GM13977 (cell line): Measurements from ENCODE around the gene CRYL1.

Experiments used
- DNase-seq: peaks from one replicate; pipeline ENCODE4 v3.0.0; 2012; ENCODE audit warnings: low spot score
- CTCF ChIP-seq: IDR thresholded peaks from 2 replicates; pipeline ENCODE4 v1.5.1; 2012; ENCODE audit warnings: mild to moderate bottlenecking, control low read depth; ENCODE audit not compliant: insufficient read depth; ENCODE audit errors: extremely low read depth, missing control alignments
- in situ Hi-C: fragments of 300-500 bp; cut with MboI; formaldehyde crosslinking; loops from one replicate; pipeline ENCODE4 v1.12.0; 2022; ENCODE audit warnings: low sequenced_read_pairs, low pct_unique_long_range_greater_than_20kb, mixed read lengths, inconsistent platforms; ENCODE audit not compliant: unreplicated experiment

Gene CRYL1

GRCh38 chr13:20503088-20504083 lies 22.3 kb downstream of the CRYL1 start:
- in situ Hi-C loops, result loop anchor here (10.0 kb wide), 1 partner anchor 201 kb away; the partner anchor contains the start of gene IL17D
- no peak for DNase-seq
- TF ChIP-seq CTCF, result no peak

DNA sequence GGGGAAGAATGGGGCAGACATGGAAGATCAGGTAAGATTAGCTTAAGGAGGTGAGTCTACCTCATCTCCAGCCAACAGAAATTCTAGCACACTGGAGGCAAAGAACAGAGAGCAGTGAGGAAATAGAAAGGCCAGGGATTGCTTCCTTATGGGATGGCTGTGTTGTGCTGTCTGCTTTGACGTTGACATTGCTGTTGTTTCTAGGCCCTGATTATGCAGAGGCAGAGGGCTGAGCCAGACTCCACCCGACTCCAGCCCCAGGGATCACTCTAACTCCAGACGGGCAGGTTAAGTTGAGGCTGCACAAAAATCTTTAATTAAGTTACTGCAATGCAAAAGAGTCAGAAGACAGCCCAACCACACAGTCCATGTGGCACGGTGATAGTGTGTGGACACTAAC lies 24.1 kb downstream of the CRYL1 start:
- no peak for DNase-seq
- TF ChIP-seq CTCF, result no peak
- in situ Hi-C loops, result loop anchor here (10.0 kb wide), 1 partner anchor 203 kb away; the partner anchor contains the start of gene IL17D

DNA sequence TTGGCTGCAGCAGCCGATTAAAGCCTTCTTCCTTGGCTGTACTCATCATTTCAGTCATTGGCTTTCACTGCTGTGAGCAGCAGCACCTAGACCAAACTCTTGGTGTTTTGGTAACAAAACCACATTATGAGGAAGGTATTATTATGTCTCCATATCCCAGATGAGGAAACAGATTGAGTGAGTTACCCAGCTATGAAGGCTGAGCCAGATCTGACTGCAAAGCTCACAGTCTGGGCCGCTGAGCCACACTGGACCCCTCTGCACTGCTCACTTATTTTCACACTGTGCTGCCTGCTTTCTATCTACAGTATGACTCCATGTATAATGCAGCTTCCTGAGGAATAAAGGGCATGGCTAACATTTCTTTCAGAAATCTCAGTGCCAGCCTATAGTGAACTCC lies 24.5 kb downstream of the CRYL1 start:
- in situ Hi-C loops, result loop anchor here (10.0 kb wide), 1 partner anchor 204 kb away; the partner anchor contains the start of gene IL17D
- DNase-seq, result no peak
- TF ChIP-seq CTCF, result no peak

- no peak for TF ChIP-seq CTCF
- in situ Hi-C loops, result loop anchor here (10.0 kb wide), 3 partner anchors 205 to 415 kb away; partner anchors contain the start of gene IL17D
- DNase-seq, result no peak
Measured at GRCh38 chr13:20499986-20500385, 25.7 kb downstream of the CRYL1 start.

GRCh38 chr13:20498659-20499058 lies 27.0 kb downstream of the CRYL1 start:
- in situ Hi-C loops, result loop anchor here (10.0 kb wide), 2 partner anchors 294 to 416 kb away; no protein-coding TSS in a partner anchor
- DNase-seq, result no peak
- no peak for TF ChIP-seq CTCF

- in situ Hi-C loops, result loop anchor here (10.0 kb wide), 2 partner anchors 293 to 417 kb away; no protein-coding TSS in a partner anchor
- no peak for DNase-seq
- no peak for TF ChIP-seq CTCF
Measured at GRCh38 chr13:20498129-20498528, 27.5 kb downstream of the CRYL1 start.
